ENCODE results near the gene DUXB.

DNA sequence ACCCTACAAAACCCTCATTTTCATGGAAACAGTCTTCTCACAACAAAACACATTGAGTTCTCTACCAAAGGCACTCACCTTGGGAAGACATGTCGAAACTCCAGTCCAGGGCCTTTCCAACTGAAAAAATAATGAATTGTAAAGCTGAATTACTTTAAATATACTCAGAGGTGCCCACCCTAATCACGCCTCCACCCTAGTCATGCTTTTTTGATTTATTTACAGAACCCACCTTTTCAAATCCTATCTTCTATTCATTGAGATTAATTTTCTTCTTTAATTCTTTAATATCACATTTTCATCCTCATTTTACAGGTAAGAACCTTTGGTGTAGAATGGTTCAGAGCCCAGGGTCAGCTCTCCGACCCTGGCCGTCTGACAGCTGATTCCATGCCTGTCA, 24.4 kb downstream of the DUXB start, which contains the start of gene CPHXL2:
- TF ChIP-seq FOXM1 (IDR thresholded peaks at IDR 0.05; ENCODE audit: borderline replicate concordance) = no peak
- TF ChIP-seq FOXK2 (IDR thresholded peaks at IDR 0.05) = no peak
- TF ChIP-seq SUZ12 (IDR thresholded peaks at IDR 0.05) = no peak
- TF ChIP-seq, protein P1, sequence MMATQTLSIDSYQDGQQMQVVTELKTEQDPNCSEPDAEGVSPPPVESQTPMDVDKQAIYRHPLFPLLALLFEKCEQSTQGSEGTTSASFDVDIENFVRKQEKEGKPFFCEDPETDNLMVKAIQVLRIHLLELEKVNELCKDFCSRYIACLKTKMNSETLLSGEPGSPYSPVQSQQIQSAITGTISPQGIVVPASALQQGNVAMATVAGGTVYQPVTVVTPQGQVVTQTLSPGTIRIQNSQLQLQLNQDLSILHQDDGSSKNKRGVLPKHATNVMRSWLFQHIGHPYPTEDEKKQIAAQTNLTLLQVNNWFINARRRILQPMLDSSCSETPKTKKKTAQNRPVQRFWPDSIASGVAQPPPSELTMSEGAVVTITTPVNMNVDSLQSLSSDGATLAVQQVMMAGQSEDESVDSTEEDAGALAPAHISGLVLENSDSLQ (IDR thresholded peaks at IDR 0.05) = no peak
- TF ChIP-seq ARNT (IDR thresholded peaks at IDR 0.05) = no peak
- TF ChIP-seq L3MBTL2 (conservative IDR thresholded peaks at IDR 0.05) = no peak
- TF ChIP-seq BHLHE40 (IDR thresholded peaks at IDR 0.05; ENCODE audit: borderline replicate concordance) = no peak
- TF ChIP-seq ZNF384 (IDR thresholded peaks at IDR 0.05) = no peak
- TF ChIP-seq TARDBP (IDR thresholded peaks at IDR 0.05) = no peak
- no peak for TF ChIP-seq NFRKB (IDR thresholded peaks at IDR 0.05)
- no peak for TF ChIP-seq FOXA1 (IDR thresholded peaks at IDR 0.05)
- TF ChIP-seq SP1 (IDR thresholded peaks at IDR 0.05) = no peak
- TF ChIP-seq CTBP1 (IDR thresholded peaks at IDR 0.05; ENCODE audit: borderline replicate concordance) = no peak
- TF ChIP-seq ELF4 (IDR thresholded peaks at IDR 0.05) = no peak

Measured in HEK293T (cell line).